GM20000 (cell line): ENCODE measurements around the gene ZAP70.

Source experiments
- DNase-seq: peaks from one replicate; pipeline ENCODE4 v3.0.0; 2012; ENCODE audit warnings: low spot score
- CTCF ChIP-seq: IDR thresholded peaks from 2 replicates; pipeline ENCODE4 v1.5.1; 2012; ENCODE audit warnings: mild to moderate bottlenecking, control low read depth; ENCODE audit errors: extremely low read depth, missing control alignments

The ZAP70 gene

GRCh38 chr2:97741686-97742085 lies 28.3 kb downstream of the ZAP70 start:
- TF ChIP-seq CTCF = no peak
- no peak for DNase-seq

GRCh38 chr2:97742381-97742847 lies 29.0 kb downstream of the ZAP70 start:
- DNase-seq = no peak
- no peak for TF ChIP-seq CTCF

DNA sequence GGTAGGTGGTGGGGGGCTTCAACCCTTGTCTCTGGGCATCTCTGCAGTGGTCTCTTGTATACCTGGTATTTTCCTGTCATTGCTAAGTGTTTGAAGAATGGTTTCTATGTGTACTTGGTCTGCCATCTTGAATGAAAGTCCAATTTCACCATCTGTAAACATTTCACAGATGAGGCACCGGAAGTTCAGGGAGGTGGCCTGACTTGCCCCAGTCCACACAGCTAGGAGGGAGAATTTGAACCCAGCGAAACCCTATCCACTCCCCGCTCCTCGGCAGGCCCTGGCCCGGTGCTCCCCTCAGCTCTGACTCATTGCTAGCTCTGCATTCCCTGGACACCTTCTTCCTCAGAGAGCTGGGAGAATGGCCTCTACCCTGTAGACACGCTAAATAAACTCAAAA lies 30.5 kb downstream of the ZAP70 start:
- DNase-seq = no peak
- no peak for TF ChIP-seq CTCF

DNA sequence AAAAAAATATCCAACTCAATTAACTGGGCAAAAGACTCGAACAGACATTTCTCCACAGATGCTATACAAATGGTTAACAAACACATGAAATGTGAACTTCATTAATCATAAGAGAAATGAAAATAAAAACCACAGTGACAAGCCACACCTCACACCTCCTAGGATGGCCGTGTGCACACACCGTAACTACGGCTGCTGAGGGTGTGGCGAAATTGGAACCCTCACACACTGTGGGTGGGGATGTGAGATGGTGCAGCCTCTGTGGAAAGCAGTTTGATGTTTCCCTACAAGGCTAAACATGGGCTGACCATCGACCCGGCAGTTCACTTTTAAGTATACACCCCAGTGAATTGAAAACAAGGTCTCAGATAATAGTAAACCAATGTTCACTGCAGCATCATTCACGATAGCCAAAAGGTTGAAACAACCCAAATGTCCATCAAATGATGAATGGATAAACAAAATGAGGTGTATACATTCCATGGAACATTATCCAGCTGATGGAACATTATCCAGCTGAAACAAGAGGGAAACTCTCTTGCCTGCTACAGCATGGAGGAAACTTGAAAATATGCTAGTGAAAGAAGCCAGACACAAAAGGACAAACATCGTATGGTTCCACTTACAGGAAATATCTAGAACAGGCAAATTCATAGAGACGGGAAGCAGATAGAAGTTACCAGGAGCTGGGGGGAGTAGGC lies 32.2 kb downstream of the ZAP70 start:
- no peak for TF ChIP-seq CTCF
- peak; percentile 55 for DNase-seq

DNA sequence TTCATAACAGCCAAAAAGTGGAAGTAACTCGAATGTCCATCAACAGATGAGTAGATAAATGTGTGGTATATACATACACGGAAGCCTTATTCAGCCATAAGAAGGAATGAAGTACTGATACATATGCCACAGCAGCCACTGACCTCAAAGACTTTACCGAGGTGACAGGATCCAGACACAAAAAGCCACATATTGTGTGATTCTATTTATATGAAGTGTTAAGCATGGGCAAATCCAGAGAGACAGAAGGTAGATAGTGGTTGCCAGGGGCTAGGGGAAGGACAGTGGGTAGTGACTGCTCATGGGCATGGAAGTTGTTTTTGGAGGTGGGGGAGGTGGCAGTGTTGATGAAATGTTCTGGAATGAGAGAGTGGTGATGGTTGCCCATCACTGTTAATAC lies 33.9 kb downstream of the ZAP70 start:
- no peak for DNase-seq
- TF ChIP-seq CTCF = no peak

DNA sequence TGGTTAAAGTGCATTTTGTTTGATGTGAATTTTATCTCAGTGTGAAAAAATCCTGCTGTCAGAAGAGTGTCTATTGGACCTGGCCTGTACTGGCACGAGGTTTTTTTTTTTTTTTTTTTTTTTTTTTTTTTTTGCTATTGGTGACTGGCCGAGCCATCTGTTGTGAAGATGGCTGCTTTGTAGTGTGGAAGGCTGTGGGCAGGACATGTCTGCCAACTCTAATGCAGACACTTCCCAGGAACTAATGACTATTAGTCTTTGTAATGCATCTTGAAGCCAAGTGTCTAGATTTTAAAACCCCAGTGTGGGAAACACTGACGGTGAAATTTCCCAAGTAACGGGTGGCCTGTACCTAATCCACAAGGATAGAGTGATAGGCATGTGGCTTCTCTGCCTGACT lies 34.3 kb downstream of the ZAP70 start:
- TF ChIP-seq CTCF = no peak
- DNase-seq = no peak

GRCh38 chr2:97749581-97749980 lies 36.2 kb downstream of the ZAP70 start:
- DNase-seq = no peak
- no peak for TF ChIP-seq CTCF
